Measurements from ENCODE around the gene FIG4. TPM values are rescaled to one million over a fixed set of nuclear protein-coding genes. Genes with fewer than 3 reads are reported as not detected.

FIG4 gene
- total and polyA plus RNA-seq, 2 of the 4 experiments (the other 2 are of a cell fraction): 12.1 to 15.4 TPM

GRCh38 chr6:109816452-109817374 lies 125.6 kb downstream of the FIG4 start:
- dilution Hi-C loops (cut with HindIII; ENCODE audit: low sequenced_read_pairs, unreplicated experiment) (no loop called here), in situ Hi-C loops (cut with MboI; ENCODE audit: low sequenced_read_pairs) (no loop called here), intact Hi-C loops (cut with micrococcal nuclease) (no loop called here)
- no TSS peak for BruUV-seq (replicated peaks)
- no peak overlapping the region for H3K18ac ChIP-seq (ENCODE audit: low read depth, low read length)
- H3K27me3 ChIP-seq (ENCODE audit: control insufficient read depth, insufficient read depth, low read length): no peaks in the 10 kb centered on the region
- H4K5ac ChIP-seq (ENCODE audit: low read depth, low read length): no peak overlapping the region
- no peak for DNase-seq
- H3K23ac ChIP-seq (ENCODE audit: low read depth, low read length): no peak overlapping the region
- H2BK5ac ChIP-seq (ENCODE audit: low read depth, low read length, poor library complexity, severe bottlenecking): no peak overlapping the region
- ChIA-PET POLR2A (ENCODE audit: unreplicated experiment) (no interaction called here), CTCF (no interaction called here)
- no peak overlapping the region for H2BK15ac ChIP-seq (ENCODE audit: low read depth, low read length)
- H2AK9ac ChIP-seq (replicated peaks; ENCODE audit: low read depth, low read length, poor library complexity): no peak overlapping the region
- 84% methylated on average over 3 of the region's 14 CpGs; no CpG with 5 or more reads in 1 of the 2 experiments for WGBS, 2 experiments (ENCODE audit: extremely low coverage in 2 of 2, insufficient read length in 1 of 2)
- no peak overlapping the region for H2BK120ac ChIP-seq (ENCODE audit: low read depth, low read length)
- no peak overlapping the region for H4K8ac ChIP-seq (ENCODE audit: low read depth in 2 of 2, low read length in 2 of 2)
- no peaks in the 10 kb centered on the region for H3K9me1 ChIP-seq (ENCODE audit: insufficient read depth, low read length)
- no peak overlapping the region for H3K9ac ChIP-seq (ENCODE audit: low read depth, low read length)
- no peak overlapping the region for H2BK20ac ChIP-seq (ENCODE audit: low read depth, low read length)
- no peaks in the 10 kb centered on the region for H3K36me3 ChIP-seq (ENCODE audit: control insufficient read depth, insufficient read depth, low read length)
- no peak overlapping the region for H2AK5ac ChIP-seq (ENCODE audit: low read depth, low read length)
- H4K91ac ChIP-seq (ENCODE audit: insufficient read depth, low read depth, low read length): no peak overlapping the region
- no peaks in the 10 kb centered on the region for H3K4me1 ChIP-seq (ENCODE audit: control insufficient read depth, insufficient read depth, low read length)
- H3K14ac ChIP-seq (replicated peaks; ENCODE audit: low read depth, low read length): no peak overlapping the region
- no peaks in the 10 kb centered on the region for H4K20me1 ChIP-seq (ENCODE audit: insufficient read depth, low read length)
- no peak overlapping the region for H3K56ac ChIP-seq (ENCODE audit: extremely low read depth, insufficient read depth, low read length)
- H2AFZ ChIP-seq (replicated peaks; ENCODE audit: low read length, poor library complexity): no peak overlapping the region
- no peak overlapping the region for H3K4me3 ChIP-seq (ENCODE audit: insufficient read depth, low read depth, low read length)
- no peak overlapping the region for H3K4me2 ChIP-seq (ENCODE audit: low read depth, low read length)
- H3K79me1 ChIP-seq (ENCODE audit: low read depth in 1 of 2, low read length in 2 of 2): no peaks in the 10 kb centered on the region
- H3K27ac ChIP-seq (ENCODE audit: insufficient read depth, low read length): no peak overlapping the region
- H3K4ac ChIP-seq (ENCODE audit: low read depth, low read length): no peak overlapping the region
- H3K9me3 ChIP-seq (ENCODE audit: control insufficient read depth, insufficient read depth, low read length): no peaks in the 10 kb centered on the region
- no peak for ATAC-seq (ENCODE audit: low read depth)
- TF ChIP-seq ELK1 (IDR thresholded peaks at IDR 0.05; ENCODE audit: borderline replicate concordance, low read depth, low read length): no peak
- TF ChIP-seq CTCF (conservative IDR thresholded peaks at IDR 0.05; ENCODE audit: low read depth, low read length): no peak
- TF ChIP-seq RCOR1 (IDR thresholded peaks at IDR 0.05; ENCODE audit: insufficient replicate concordance, low read length): no peak
- no peak for TF ChIP-seq NFE2L2 (IDR thresholded peaks at IDR 0.05; ENCODE audit: low read depth, low read length)
- no peak for TF ChIP-seq USF2 (IDR thresholded peaks at IDR 0.05; ENCODE audit: low read depth, low read length)
- no peak for TF ChIP-seq MAZ (IDR thresholded peaks at IDR 0.05; ENCODE audit: borderline replicate concordance, low read depth, low read length)
- TF ChIP-seq CHD1 (IDR thresholded peaks at IDR 0.05; ENCODE audit: low read depth, low read length): no peak
- no peak for TF ChIP-seq MXI1 (IDR thresholded peaks at IDR 0.05; ENCODE audit: borderline replicate concordance, low read depth, low read length)
- no peak for TF ChIP-seq RFX5 (IDR thresholded peaks at IDR 0.05; ENCODE audit: low read depth, low read length)
- TF ChIP-seq CEBPB (IDR thresholded peaks at IDR 0.05; ENCODE audit: low read depth, low read length): no peak
- no peak for TF ChIP-seq FOS (IDR thresholded peaks at IDR 0.05; ENCODE audit: low read depth, low read length)
- TF ChIP-seq BHLHE40 (IDR thresholded peaks at IDR 0.05; ENCODE audit: low read depth, low read length): no peak
- TF ChIP-seq MAFK (IDR thresholded peaks at IDR 0.05; ENCODE audit: low read depth, low read length): no peak
- TF ChIP-seq POLR2A (IDR thresholded peaks at IDR 0.05; ENCODE audit: low read depth, low read length): no peak
- TF ChIP-seq SMC3 (IDR thresholded peaks at IDR 0.05; ENCODE audit: low read depth, low read length): no peak
